ENCODE data around the gene TMPRSS11F.

- TF ChIP-seq CTCF (IDR thresholded peaks at IDR 0.05) (no peak), ZFX (IDR thresholded peaks at IDR 0.05; ENCODE audit: borderline replicate concordance) (no peak)
These were observed 34.1 kb upstream of the TMPRSS11F start for GRCh38 chr4:68163754-68164153.

Data from 22Rv1 (cell line).